Neural progenitor cell (in vitro differentiated cells): Measurements from ENCODE around the gene CD33. TPM values are rescaled to one million over a fixed set of nuclear protein-coding genes. Genes with fewer than 3 reads are reported as not detected.

ENCODE experiments used
- DNase-seq: peaks from one replicate; pipeline ENCODE4 v3.0.0-alpha.2; 2016; ENCODE audit warnings: low spot score
- H2AFZ ChIP-seq: fragments of 200-600 bp; sonication (generic); replicated peaks from 2 replicates; pipeline ENCODE4 v1.6.1; 2016; ENCODE audit warnings: antibody characterized with exemption
- H3F3A ChIP-seq: fragments of 200-600 bp; sonication (generic); 2 replicates; pipeline ENCODE4 v1.6.1; 2016; ENCODE audit warnings: antibody characterized with exemption, low read depth
- H3K27ac ChIP-seq: fragments of 200-600 bp; sonication (generic); 2 replicates; pipeline ENCODE4 v1.5.1; 2016; ENCODE audit warnings: mild to moderate bottlenecking
- H3K27me3 ChIP-seq: fragments of 200-600 bp; sonication (generic); 2 replicates; pipeline ENCODE4 v1.6.1; 2016; ENCODE audit warnings: mild to moderate bottlenecking, moderate library complexity
- H3K36me3 ChIP-seq: fragments of 200-600 bp; sonication (generic); 2 replicates; pipeline ENCODE4 v1.5.1; 2016
- H3K4me1 ChIP-seq: fragments of 200-600 bp; sonication (generic); 2 replicates; pipeline ENCODE4 v1.6.1; 2016; ENCODE audit warnings: mixed run types
- H3K4me2 ChIP-seq: fragments of 200-600 bp; sonication (generic); 2 replicates; pipeline ENCODE4 v1.6.1; 2016
- H3K4me3 ChIP-seq: fragments of 200-600 bp; sonication (generic); 2 replicates; pipeline ENCODE4 v1.5.1; 2016
- H3K79me2 ChIP-seq: fragments of 200-600 bp; sonication (generic); 2 replicates; pipeline ENCODE4 v1.6.1; 2016; ENCODE audit warnings: low read depth
- H3K9ac ChIP-seq: fragments of 200-600 bp; sonication (generic); 2 replicates; pipeline ENCODE4 v1.6.1; 2016
- H3K9me3 ChIP-seq: fragments of 200-600 bp; sonication (generic); 2 replicates; pipeline ENCODE4 v1.5.1; 2016; ENCODE audit warnings: low read depth
- H4K20me1 ChIP-seq: fragments of 200-600 bp; sonication (generic); 2 replicates; pipeline ENCODE4 v1.6.1; 2016; ENCODE audit warnings: low read depth
- H3K27ac Mint-ChIP-seq: 3 replicates; pipeline ENCODE4 v1.8.0; 2021; ENCODE audit warnings: mixed read lengths
- H3K27me3 Mint-ChIP-seq: 2 replicates; pipeline ENCODE4 v1.8.0; 2022; ENCODE audit warnings: low read depth, mild to moderate bottlenecking, inconsistent platforms, moderate library complexity, mixed read lengths; ENCODE audit not compliant: insufficient read depth
- H3K36me3 Mint-ChIP-seq: 3 replicates; pipeline ENCODE4 v1.8.0; 2021; ENCODE audit warnings: mixed read lengths
- H3K4me1 Mint-ChIP-seq: 3 replicates; pipeline ENCODE4 v1.8.0; 2021; ENCODE audit warnings: mixed read lengths
- H3K4me3 Mint-ChIP-seq: 3 replicates; pipeline ENCODE4 v1.8.0; 2021; ENCODE audit warnings: mild to moderate bottlenecking, moderate library complexity, mixed read lengths
- H3K9me3 Mint-ChIP-seq: 3 replicates; pipeline ENCODE4 v1.8.0; 2020; ENCODE audit warnings: mixed read lengths
- EZH2 ChIP-seq: fragments of 200-600 bp; sonication (generic); IDR thresholded peaks from 2 replicates; pipeline ENCODE4 v1.6.1; 2017; ENCODE audit warnings: antibody characterized with exemption, mild to moderate bottlenecking, moderate library complexity
- EZH2phosphoT487 ChIP-seq: fragments of 200-600 bp; sonication (generic); IDR thresholded peaks from 2 replicates; pipeline ENCODE4 v1.6.1; 2017; ENCODE audit warnings: antibody characterized with exemption
- total RNA-seq: library from RNA; depleted of rRNA; stranded (reverse); fragments of >200 nt; gene quantifications from 2 replicates; pipeline ENCODE4 v1.2.3, GENCODE V29; 2015; ENCODE audit warnings: low replicate concordance
- TF ChIP-seq, protein P1 (sequence below): fragments of 200-600 bp; sonication (generic); IDR thresholded peaks from 2 replicates; pipeline ENCODE4 v1.5.1; 2017; ENCODE audit warnings: antibody characterized with exemption, mild to moderate bottlenecking

Gene CD33
- total RNA-seq, 1 donor from 2014 or later, result not detected

DNA sequence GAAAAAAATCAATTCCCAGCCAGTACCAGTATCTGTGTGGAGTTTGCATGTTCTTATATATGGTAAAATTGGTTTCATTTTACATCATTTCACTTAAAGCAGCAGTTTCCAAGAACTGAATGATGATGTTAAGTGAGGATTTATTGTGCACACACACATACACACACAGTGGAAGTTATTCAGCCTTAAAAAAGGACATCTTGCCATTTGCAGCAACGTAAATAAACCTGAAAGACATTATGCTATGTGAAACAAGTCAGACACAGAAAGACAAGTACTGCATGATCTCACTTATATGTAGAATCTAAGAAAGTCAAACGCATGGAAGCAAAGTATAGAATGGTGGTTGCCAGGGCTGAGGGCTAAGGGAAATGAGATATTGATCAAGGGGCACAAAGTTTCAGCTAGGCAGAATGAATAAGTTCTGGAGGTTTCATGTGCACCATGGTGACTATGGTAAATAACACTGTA lies 31.3 kb downstream of the CD33 start:
- Histone ChIP-seq H4K20me1 (no peaks in the 10 kb centered on the region), H3K4me2 (no peak overlapping the region), H2AFZ (no peak overlapping the region), H3K79me2 (no peaks in the 10 kb centered on the region), H3K9me3 (no peaks in the 10 kb centered on the region), H3K27me3 (no peaks in the 10 kb centered on the region), H3K4me1 (no peaks in the 10 kb centered on the region), H3K36me3 (no peaks in the 10 kb centered on the region), H3K9ac (no peak overlapping the region), H3F3A (no peaks in the 10 kb centered on the region), H3K27ac (no peak overlapping the region), H3K4me3 (no peak overlapping the region)
- Mint-ChIP-seq H3K27ac (no peak overlapping the region), H3K9me3 (no peaks in the 10 kb centered on the region), H3K4me1 (no peaks in the 10 kb centered on the region), H3K36me3 (no peaks in the 10 kb centered on the region), H3K27me3 (no peaks in the 10 kb centered on the region), H3K4me3 (no peak overlapping the region)
- TF ChIP-seq EZH2 (no peak), EZH2phosphoT487 (no peak)
- TF ChIP-seq, protein P1, sequence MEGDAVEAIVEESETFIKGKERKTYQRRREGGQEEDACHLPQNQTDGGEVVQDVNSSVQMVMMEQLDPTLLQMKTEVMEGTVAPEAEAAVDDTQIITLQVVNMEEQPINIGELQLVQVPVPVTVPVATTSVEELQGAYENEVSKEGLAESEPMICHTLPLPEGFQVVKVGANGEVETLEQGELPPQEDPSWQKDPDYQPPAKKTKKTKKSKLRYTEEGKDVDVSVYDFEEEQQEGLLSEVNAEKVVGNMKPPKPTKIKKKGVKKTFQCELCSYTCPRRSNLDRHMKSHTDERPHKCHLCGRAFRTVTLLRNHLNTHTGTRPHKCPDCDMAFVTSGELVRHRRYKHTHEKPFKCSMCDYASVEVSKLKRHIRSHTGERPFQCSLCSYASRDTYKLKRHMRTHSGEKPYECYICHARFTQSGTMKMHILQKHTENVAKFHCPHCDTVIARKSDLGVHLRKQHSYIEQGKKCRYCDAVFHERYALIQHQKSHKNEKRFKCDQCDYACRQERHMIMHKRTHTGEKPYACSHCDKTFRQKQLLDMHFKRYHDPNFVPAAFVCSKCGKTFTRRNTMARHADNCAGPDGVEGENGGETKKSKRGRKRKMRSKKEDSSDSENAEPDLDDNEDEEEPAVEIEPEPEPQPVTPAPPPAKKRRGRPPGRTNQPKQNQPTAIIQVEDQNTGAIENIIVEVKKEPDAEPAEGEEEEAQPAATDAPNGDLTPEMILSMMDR, result no peak
- DNase-seq, result no peak

DNA sequence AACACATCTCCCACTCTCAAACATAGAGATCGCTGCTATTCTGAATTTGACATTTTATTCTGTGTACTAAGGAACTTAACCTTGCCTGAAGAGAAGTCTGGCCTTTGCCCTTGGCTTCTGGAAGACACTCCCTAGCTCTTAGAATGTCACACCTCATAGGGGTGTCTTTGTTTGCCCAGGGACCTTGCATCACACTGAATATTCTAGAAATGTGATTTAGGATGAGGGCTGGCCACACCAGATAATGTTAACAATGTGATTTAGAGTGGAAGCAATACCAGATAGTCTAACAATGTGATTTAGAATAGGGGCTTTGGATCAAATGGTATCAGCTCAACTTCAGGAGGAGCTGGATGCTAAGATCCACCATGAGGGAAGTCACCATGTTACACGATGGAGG lies 32.6 kb downstream of the CD33 start:
- Histone ChIP-seq H3K36me3 (no peaks in the 10 kb centered on the region), H3K27ac (no peak overlapping the region), H3K4me1 (no peaks in the 10 kb centered on the region), H4K20me1 (no peaks in the 10 kb centered on the region), H2AFZ (no peak overlapping the region), H3K9me3 (no peaks in the 10 kb centered on the region), H3K9ac (no peak overlapping the region), H3K79me2 (no peaks in the 10 kb centered on the region), H3K4me2 (no peak overlapping the region), H3K4me3 (no peak overlapping the region), H3F3A (no peaks in the 10 kb centered on the region), H3K27me3 (no peaks in the 10 kb centered on the region)
- TF ChIP-seq EZH2 (no peak), EZH2phosphoT487 (no peak)
- TF ChIP-seq, protein P1, result no peak
- Mint-ChIP-seq H3K27ac (no peak overlapping the region), H3K36me3 (no peaks in the 10 kb centered on the region), H3K9me3 (no peaks in the 10 kb centered on the region), H3K4me1 (no peaks in the 10 kb centered on the region), H3K4me3 (no peak overlapping the region), H3K27me3 (no peaks in the 10 kb centered on the region)
- no peak for DNase-seq

DNA sequence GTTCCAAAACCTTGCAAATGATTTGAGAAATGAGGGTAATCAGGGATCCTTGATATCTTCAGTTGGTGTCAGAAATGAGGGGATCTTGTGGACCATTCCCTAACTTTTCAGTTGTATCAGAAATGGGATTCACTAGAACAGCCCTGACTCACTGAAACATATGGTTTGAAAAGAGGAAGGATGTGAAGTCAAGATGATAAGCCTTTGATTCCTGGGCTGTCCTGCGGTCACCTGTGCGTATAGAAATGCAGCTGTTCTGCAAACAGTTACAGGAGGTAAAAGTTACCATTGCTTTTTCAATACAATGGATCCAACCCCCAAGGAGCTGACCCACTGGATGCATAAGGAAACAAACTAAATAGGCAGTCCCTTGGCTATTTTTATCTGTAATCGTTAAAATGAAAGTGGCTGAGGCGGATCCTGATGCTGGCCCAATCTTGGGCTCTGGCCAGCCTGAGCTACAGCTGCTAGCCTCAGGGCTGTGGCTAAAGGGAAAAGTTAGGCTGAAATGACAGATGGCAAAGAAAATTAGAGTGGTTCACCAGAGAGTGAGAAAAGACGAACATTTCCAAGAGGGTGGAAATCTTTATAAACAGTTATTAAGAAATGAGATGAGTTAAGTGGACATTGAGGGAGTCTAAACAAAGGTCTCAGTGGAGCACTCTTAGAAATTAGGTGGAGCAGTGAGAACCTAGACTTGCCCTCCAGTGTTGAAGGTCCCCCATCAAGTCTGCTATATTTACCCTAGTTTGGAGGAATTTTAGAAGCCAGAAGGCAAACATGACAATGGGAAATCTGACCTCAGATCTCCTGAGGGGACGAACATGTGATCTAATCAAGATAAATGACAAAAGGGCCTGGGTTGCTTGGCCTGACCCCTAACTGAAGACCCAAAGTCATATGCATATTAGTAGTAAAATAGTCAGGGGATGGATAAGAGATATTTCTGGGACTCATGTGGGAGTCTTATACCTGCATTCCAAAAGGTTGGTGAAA lies 33.6 kb downstream of the CD33 start:
- Histone ChIP-seq H2AFZ (no peak overlapping the region), H4K20me1 (no peaks in the 10 kb centered on the region), H3K27me3 (no peaks in the 10 kb centered on the region), H3K27ac (no peak overlapping the region), H3F3A (no peaks in the 10 kb centered on the region), H3K9me3 (no peaks in the 10 kb centered on the region), H3K9ac (no peak overlapping the region), H3K36me3 (no peaks in the 10 kb centered on the region), H3K4me3 (no peak overlapping the region), H3K4me2 (no peak overlapping the region), H3K4me1 (no peaks in the 10 kb centered on the region), H3K79me2 (no peaks in the 10 kb centered on the region)
- Mint-ChIP-seq H3K27me3 (no peaks in the 10 kb centered on the region), H3K4me1 (no peaks in the 10 kb centered on the region), H3K27ac (no peak overlapping the region), H3K36me3 (no peaks in the 10 kb centered on the region), H3K9me3 (no peaks in the 10 kb centered on the region), H3K4me3 (no peak overlapping the region)
- TF ChIP-seq EZH2 (no peak), EZH2phosphoT487 (no peak)
- TF ChIP-seq, protein P1, result no peak
- DNase-seq, result no peak
